ENCODE data around the gene PRKAG3.

Gene PRKAG3

DNA sequence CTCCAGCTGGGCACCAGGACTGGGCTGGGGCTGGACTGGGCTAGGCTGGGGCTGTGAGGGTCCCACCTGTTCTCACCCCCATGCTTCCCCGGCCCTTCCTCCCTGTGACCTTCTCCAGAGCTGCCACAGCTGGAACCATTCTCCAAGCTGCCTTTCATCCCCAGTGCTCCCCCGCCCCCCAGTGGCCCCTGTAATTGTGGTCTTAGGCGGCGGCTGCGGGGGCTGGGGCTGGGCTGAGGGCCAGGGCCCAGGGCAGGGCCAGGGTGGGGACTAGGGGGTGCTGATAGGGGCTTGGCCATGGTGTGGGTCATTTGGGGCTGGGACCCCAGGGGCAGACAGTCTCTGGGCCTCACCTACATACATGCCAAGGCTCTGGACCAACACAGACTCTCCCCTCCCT is 46.3 kb upstream of the PRKAG3 start:
- TF ChIP-seq GABPA (IDR thresholded peaks at IDR 0.05; ENCODE audit: low read depth) (no peak), SPI1 (IDR thresholded peaks at IDR 0.05; ENCODE audit: borderline replicate concordance, low read depth) (no peak), POLR2AphosphoS5 (IDR thresholded peaks at IDR 0.05; ENCODE audit: low read depth) (no peak), CTCF (IDR thresholded peaks at IDR 0.05; ENCODE audit: insufficient read depth, low read length) (no peak)
- TF ChIP-seq, protein P1, sequence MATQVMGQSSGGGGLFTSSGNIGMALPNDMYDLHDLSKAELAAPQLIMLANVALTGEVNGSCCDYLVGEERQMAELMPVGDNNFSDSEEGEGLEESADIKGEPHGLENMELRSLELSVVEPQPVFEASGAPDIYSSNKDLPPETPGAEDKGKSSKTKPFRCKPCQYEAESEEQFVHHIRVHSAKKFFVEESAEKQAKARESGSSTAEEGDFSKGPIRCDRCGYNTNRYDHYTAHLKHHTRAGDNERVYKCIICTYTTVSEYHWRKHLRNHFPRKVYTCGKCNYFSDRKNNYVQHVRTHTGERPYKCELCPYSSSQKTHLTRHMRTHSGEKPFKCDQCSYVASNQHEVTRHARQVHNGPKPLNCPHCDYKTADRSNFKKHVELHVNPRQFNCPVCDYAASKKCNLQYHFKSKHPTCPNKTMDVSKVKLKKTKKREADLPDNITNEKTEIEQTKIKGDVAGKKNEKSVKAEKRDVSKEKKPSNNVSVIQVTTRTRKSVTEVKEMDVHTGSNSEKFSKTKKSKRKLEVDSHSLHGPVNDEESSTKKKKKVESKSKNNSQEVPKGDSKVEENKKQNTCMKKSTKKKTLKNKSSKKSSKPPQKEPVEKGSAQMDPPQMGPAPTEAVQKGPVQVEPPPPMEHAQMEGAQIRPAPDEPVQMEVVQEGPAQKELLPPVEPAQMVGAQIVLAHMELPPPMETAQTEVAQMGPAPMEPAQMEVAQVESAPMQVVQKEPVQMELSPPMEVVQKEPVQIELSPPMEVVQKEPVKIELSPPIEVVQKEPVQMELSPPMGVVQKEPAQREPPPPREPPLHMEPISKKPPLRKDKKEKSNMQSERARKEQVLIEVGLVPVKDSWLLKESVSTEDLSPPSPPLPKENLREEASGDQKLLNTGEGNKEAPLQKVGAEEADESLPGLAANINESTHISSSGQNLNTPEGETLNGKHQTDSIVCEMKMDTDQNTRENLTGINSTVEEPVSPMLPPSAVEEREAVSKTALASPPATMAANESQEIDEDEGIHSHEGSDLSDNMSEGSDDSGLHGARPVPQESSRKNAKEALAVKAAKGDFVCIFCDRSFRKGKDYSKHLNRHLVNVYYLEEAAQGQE (IDR thresholded peaks at IDR 0.05; ENCODE audit: insufficient replicate concordance, low read depth): no peak
- peaks cover 36% of the 10 kb centered on the region for H3K27me3 ChIP-seq (ENCODE audit: insufficient read depth, poor library complexity, severe bottlenecking)

GRCh38 chr2:218877331-218877730 is 45.7 kb upstream of the PRKAG3 start:
- no peak for TF ChIP-seq CTCF (IDR thresholded peaks at IDR 0.05; ENCODE audit: insufficient read depth, low read length)
- no peak for TF ChIP-seq POLR2AphosphoS5 (IDR thresholded peaks at IDR 0.05; ENCODE audit: low read depth)
- TF ChIP-seq, protein P1 (IDR thresholded peaks at IDR 0.05; ENCODE audit: insufficient replicate concordance, low read depth): no peak
- no peak for TF ChIP-seq GABPA (IDR thresholded peaks at IDR 0.05; ENCODE audit: low read depth)
- TF ChIP-seq SPI1 (IDR thresholded peaks at IDR 0.05; ENCODE audit: borderline replicate concordance, low read depth): no peak; the same call in 1 of the 2 replicates
- Histone ChIP-seq H3K27me3 (ENCODE audit: insufficient read depth, poor library complexity, severe bottlenecking) (peaks cover 31% of the 10 kb centered on the region), H3K27ac (replicated peaks) (no peak overlapping the region)

More for the DNA sequence above, 46.3 kb upstream of the PRKAG3 start:
- no peak for DNase-seq (ENCODE audit: low read depth in 1 of 2, low spot score in 1 of 2)
- Histone ChIP-seq H3K4me3 (replicated peaks; ENCODE audit: insufficient read depth, low read length) (no peak overlapping the region), H3K27ac (replicated peaks) (no peak overlapping the region)

GRCh38 chr2:218876562-218877219 is 45.1 kb upstream of the PRKAG3 start:
- H3K27ac ChIP-seq (replicated peaks): no peak overlapping the region
- peaks cover 24% of the 10 kb centered on the region for H3K27me3 ChIP-seq (ENCODE audit: insufficient read depth, poor library complexity, severe bottlenecking)
- peak in 1 of 2 experiments; percentile 65 for DNase-seq (ENCODE audit: low read depth in 1 of 2, low spot score in 1 of 2)

More at GRCh38 chr2:218877331-218877730, 45.7 kb upstream of the PRKAG3 start:
- no peak overlapping the region for H3K4me3 ChIP-seq (replicated peaks; ENCODE audit: insufficient read depth, low read length)
- DNase-seq (ENCODE audit: low read depth in 1 of 2, low spot score in 1 of 2): peak; percentile 26 to 42

More at GRCh38 chr2:218876562-218877219, 45.1 kb upstream of the PRKAG3 start:
- no peak overlapping the region for H3K4me3 ChIP-seq (replicated peaks; ENCODE audit: insufficient read depth, low read length)
- no peak for TF ChIP-seq SPI1 (IDR thresholded peaks at IDR 0.05; ENCODE audit: borderline replicate concordance, low read depth)
- TF ChIP-seq CTCF (IDR thresholded peaks at IDR 0.05; ENCODE audit: insufficient read depth, low read length): peak; percentile 85
- TF ChIP-seq POLR2AphosphoS5 (IDR thresholded peaks at IDR 0.05; ENCODE audit: low read depth): no peak
